ENCODE measurements around the gene ZNF593.

- TF ChIP-seq CTCF (IDR thresholded peaks at IDR 0.05 in 4 of 5, conservative IDR thresholded peaks at IDR 0.05 in 1 of 5), result no peak
- no peak for TF ChIP-seq POLR2A (IDR thresholded peaks at IDR 0.05)
Observed at GRCh38 chr1:26182383-26182696, 12.6 kb downstream of the ZNF593 start.

Measured in gastrocnemius medialis (tissue), 4 donors.